GM15510 (cell line): ENCODE results near the gene GDF7.

ENCODE experiments used
- POLR2A ChIP-seq: IDR thresholded peaks from 3 replicates; pipeline ENCODE4 v1.6.1; 2011; ENCODE audit warnings: borderline replicate concordance; ENCODE audit not compliant: insufficient read length; ENCODE audit errors: extremely low read depth

Gene GDF7

DNA sequence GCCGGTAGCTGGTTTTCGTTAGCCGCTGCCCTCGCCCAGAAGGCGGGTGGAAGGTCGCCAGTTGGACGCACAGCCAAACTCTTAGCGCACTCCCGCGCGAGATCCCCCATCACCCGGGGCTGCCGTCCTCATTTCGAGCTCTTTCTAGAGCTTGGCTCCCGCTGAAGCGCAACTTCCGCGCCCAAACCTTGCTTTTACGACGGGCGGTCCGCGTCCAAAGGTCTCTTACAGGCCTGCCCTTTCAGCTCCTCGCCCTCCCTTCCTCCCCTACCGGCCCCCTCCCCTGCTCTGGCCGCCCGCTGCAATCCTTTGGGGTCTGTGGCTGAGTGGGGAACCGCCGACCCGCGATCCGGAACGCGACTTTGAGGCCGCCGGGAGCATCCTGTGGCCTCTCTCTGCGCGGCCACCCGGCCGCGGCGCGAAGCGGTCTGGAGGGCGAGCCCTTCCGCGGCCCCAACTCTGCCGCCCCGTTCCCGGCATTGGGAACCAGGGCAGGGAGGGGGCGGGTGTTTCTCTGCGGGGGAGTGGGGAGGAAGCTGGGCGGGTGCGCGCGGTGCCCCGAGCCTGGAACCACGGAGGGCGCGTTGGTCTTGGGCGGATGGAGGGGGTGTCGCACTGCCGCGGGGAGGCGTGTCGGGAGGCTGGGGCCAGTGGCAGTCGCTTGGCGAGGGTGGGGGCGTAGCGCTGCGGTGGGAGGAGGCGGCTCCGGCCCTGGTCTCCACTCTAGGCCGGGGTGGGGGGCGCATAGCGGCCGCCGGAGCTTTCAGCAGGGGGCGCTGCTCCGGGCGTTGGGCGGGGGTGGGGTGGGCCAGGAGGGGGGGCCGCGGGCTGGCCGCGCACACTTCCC is at the start of gene GDF7:
Gene GDF7, plus strand, starts transcription at position 841 of the 847 bp plus-strand sequence. CDS start 96 bp downstream, outside the sequence.
- TF ChIP-seq POLR2A, result no peak

- no peak for TF ChIP-seq POLR2A
Measured at GRCh38 chr2:20617892-20618467, 49.0 kb upstream of the GDF7 start.

DNA sequence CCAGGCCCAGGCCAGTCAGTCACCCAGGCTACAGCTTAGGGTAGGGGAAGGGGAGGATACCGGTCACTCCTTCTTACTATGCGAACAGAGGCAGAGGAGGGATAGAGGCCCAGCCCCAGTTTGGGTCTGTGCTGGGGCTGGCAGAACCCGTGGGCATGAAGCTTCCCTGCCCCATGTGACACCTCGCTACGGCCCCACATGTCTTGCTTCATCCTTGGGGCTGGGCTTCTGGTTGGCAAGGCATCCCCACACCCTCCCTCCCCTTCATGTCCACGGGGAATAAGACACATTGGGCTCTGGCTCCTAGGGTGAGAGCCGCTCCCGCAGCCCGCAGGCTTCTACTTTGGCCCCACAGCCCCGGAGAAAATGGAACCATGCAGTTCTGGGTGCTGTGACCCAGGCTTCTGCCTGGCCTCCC is 48.5 kb upstream of the GDF7 start:
- TF ChIP-seq POLR2A, result no peak

DNA sequence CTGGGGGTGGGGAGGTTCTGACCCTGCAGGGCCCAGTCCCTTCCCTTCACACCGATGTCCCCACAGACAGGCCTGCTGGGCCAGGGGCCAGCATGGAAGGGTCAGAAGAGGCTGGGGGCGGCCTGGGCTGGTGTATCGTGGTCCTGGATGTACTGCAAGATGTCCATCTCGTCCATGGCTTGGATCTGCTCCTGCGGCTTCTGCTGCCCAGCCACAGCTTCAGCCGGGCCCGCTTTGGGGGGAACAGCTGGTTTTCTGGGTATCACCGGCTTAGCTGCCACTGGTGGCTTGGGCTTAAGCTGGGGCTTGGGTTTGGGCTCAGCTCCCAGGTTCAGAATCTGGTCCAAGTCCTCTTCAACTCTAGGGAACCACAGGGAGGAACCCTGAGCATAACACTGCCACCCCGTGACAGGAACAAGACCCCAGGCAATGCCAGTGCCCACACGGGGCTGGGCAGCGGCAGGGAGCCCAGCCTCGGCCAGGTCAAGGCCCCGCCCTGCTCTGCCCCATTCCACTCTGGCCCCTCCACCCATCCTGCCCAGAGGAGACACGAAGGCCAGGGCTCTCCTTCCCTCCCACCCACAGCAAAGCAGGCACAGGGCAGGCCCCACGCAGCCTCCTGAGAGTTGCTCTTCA is 47.9 kb upstream of the GDF7 start:
- no peak for TF ChIP-seq POLR2A

- no peak for TF ChIP-seq POLR2A
Measured at GRCh38 chr2:20619624-20620024, 47.3 kb upstream of the GDF7 start.

- no peak for TF ChIP-seq POLR2A
Measured at GRCh38 chr2:20620271-20620681, 46.7 kb upstream of the GDF7 start.

DNA sequence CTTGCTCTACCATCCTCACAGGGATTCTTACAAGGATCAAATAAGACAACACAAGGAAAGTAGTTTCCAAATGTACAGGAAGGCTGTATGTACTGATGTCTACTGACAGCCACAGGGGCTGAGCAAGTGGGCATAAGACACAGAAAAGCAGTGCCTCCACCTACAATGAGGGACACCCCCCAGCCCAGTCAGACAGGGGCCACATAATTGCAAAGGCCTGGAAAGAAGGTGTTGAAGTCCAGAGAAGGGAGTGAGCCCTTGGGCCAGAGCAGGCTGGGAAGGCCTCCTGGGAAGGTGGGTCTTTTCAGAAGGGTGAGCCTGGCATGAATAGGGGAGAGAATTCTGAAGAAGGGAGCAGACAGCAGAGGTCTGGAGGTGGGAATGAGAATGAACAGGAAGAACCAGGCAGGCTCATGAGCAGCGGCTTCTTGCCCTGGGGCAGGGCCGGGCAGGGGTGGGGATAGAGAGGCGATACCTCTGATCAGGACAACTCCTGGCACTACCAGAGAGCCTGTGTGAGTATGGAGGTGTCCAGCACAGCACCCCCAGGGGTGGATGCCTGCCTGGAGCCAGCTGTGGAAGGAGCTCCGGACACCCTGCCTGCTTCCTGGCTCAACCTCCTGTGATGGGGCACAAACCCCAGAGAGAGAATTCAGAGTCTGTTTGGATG is 46.1 kb upstream of the GDF7 start:
- TF ChIP-seq POLR2A, result no peak

DNA sequence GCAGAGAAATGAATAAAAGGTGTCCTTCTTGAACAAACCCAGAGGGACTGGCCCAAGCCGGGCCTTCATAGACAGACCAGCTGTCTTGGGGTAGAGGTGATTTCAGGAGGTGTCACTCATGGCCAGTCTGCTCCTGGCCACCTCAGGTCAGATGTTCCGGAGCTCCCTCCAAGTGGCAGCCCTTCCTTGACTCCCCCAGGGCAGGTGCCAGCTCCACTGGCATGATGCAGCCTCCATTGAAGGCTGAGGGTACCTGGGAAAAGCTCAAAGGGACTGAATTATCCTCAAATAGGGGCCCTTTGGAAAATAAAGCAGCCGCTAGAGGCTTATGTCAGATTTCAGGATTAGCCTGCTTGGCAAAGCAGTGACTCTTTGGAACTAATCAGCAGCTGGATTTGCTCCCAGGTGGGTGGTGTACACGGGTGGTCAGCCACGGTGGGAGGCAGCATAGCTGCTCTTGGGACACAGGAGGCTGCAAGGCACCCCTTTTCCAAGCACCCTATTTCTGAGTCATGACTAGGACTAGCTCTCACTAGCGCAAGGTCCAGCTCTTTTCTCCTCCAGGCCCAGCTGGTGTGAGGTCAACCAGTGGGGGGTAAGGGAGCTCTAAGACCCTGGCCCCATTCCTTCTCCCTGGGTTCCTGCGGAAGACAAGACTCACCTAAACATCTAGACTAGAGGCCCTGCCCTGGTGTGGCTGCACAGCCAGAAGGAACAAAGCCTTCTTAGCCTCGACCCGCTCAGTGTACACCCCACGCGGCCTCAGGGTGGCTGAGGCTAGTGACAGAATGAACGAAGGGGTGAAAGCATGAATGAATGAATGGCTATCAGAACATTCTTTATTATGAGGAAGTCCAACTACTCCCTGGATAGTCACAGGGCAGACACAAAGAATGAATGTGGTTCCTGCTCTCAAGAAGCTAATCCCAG is 45.3 kb upstream of the GDF7 start:
- no peak for TF ChIP-seq POLR2A

GRCh38 chr2:20622296-20622686 is 44.7 kb upstream of the GDF7 start:
- TF ChIP-seq POLR2A, result no peak

GRCh38 chr2:20622731-20623130 is 44.2 kb upstream of the GDF7 start:
- TF ChIP-seq POLR2A, result no peak

DNA sequence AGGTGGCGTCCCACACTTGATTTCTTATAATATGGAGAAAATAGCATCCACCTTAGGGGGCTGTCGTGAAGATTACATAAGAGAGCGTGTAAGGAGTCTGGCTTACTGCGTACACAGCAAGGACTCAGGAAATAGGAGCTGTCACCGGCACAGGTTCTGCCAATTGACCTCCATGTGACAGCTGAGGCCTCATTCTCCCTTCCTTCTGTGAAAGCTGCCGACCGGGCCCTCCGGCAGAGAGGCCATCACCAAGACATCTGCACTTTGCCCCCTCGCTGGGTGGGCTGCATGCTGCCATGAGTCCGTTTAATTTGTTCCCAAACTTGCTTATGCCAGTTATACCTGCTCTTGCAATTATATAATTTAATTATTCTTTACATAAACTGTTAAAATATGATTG is 43.7 kb upstream of the GDF7 start:
- no peak for TF ChIP-seq POLR2A

DNA sequence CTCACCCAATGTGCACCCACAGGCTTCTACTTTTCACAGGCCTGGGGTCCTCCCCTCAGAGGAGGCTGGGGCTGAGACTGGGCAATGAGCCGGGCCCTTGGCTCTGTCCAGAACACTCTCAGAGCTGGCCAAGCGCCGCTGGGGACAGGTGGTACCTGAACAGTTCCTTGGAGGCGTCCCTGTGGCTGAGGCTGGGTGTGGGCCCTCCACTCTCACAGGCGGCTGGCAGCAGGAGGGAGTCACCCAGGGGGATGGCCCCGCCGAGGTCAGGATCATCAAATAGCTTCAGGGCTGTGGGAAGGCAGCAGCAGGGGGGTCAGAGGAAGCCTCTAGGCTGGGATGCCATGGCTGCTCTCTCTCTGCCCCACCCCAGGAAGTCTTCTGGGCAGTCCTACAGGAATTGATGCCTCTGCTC is 43.2 kb upstream of the GDF7 start:
- TF ChIP-seq POLR2A, result no peak

GRCh38 chr2:20624156-20624883 is 42.6 kb upstream of the GDF7 start:
- TF ChIP-seq POLR2A, result no peak

GRCh38 chr2:20624884-20625485 is 42.0 kb upstream of the GDF7 start:
- TF ChIP-seq POLR2A, result no peak
